Measurements from ENCODE around the gene SEPTIN14. TPM values are rescaled to one million over a fixed set of nuclear protein-coding genes. Genes with fewer than 3 reads are reported as not detected.
"Not testable (repeated sequence)": the region's sequence is repeated elsewhere in the genome, so short reads cannot be mapped to it uniquely, and the experiment has no call there.

The SEPTIN14 gene
- total RNA-seq, 1 donor from 2014 or later, result not detected

DNA sequence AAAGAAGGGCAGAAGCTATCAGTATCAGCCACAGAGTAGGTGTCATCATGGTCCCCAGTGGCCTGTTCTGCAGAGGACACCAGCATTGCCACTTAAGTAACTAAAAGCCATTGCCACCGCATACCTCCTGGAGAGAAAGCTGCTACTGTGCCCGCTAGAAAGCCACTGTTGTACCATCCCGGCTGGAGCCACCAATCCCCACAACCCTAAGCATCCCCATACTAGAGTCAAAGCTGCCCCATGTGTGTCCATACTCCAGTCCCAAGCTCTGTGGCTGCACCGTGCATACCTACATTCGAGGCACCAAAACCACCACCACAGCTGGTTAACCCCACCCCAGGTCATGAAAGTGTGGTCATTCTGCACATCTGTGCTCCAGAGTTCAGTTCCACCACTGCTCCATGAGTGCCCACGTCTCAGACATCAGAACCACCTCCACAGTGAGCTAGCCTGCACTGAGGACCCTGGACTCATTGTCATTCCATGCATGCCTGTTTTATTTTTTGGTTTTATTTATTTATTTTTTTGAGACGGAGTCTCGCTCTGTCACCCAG, 9.5 kb upstream of the SEPTIN14 start:
- no peak overlapping the region for H3K27ac ChIP-seq
- intact Hi-C loops (cut with DNase I), result no loop called here
- TF ChIP-seq, protein P1, sequence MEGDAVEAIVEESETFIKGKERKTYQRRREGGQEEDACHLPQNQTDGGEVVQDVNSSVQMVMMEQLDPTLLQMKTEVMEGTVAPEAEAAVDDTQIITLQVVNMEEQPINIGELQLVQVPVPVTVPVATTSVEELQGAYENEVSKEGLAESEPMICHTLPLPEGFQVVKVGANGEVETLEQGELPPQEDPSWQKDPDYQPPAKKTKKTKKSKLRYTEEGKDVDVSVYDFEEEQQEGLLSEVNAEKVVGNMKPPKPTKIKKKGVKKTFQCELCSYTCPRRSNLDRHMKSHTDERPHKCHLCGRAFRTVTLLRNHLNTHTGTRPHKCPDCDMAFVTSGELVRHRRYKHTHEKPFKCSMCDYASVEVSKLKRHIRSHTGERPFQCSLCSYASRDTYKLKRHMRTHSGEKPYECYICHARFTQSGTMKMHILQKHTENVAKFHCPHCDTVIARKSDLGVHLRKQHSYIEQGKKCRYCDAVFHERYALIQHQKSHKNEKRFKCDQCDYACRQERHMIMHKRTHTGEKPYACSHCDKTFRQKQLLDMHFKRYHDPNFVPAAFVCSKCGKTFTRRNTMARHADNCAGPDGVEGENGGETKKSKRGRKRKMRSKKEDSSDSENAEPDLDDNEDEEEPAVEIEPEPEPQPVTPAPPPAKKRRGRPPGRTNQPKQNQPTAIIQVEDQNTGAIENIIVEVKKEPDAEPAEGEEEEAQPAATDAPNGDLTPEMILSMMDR (IDR thresholded peaks at IDR 0.05), result no peak

DNA sequence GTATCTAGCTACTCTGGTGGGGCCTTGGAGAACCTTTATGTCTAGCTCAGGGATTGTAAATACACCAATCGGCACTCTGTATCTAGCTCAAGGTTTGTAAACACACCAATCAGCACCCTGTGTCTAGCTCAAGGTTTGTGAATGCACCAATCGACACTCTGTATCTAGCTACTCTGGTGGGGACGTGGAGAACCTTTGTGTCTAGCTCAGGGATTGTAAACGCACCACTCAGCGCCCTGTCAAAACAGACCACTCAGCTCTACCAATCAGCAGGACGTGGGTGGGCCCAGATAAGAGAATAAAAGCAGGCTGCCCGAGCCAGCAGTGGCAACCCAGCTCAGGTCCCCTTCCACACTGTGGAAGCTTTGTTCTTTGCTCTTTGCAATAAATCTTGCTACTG, 6.4 kb upstream of the SEPTIN14 start:
- H3K36me3 ChIP-seq; H3K9me3 ChIP-seq; H3K27ac ChIP-seq; H3K27me3 ChIP-seq; DNase-seq (ENCODE audit: low spot score in 2 of 2); H3K4me1 ChIP-seq; intact Hi-C loops (cut with DNase I); H3K4me3 ChIP-seq: not testable (repeated sequence)

More for the DNA sequence above, 9.5 kb upstream of the SEPTIN14 start:
- H3K9me3 ChIP-seq, result no peaks in the 10 kb centered on the region
- no peaks in the 10 kb centered on the region for H3K36me3 ChIP-seq
- no peaks in the 10 kb centered on the region for H3K4me1 ChIP-seq
- H3K27me3 ChIP-seq, result no peaks in the 10 kb centered on the region
- no peak for DNase-seq (ENCODE audit: low spot score in 2 of 2)
- no peak overlapping the region for H3K4me3 ChIP-seq

DNA sequence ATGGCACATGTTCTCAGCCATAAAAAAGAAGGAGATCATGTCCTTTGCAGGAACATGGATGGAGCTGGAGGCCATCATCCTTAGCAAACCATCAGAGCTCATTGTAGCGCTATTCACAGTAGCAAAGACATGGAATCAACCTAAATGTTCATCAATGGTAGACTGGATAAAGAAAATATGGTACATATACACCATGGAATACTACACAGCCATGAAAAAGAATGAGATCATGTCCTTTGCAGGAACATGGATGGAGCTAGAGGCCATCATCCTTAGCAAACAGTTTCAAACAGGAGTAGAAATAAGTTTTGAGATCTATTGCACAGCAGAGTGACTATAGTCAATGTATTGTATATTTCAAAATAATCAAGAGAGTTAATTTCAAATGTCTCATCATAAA, 17.4 kb downstream of the SEPTIN14 start:
- H3K27me3 ChIP-seq; H3K4me3 ChIP-seq; H3K9me3 ChIP-seq; intact Hi-C loops (cut with DNase I); H3K36me3 ChIP-seq; H3K27ac ChIP-seq; DNase-seq (ENCODE audit: low spot score in 2 of 2); H3K4me1 ChIP-seq: not testable (repeated sequence)

DNA sequence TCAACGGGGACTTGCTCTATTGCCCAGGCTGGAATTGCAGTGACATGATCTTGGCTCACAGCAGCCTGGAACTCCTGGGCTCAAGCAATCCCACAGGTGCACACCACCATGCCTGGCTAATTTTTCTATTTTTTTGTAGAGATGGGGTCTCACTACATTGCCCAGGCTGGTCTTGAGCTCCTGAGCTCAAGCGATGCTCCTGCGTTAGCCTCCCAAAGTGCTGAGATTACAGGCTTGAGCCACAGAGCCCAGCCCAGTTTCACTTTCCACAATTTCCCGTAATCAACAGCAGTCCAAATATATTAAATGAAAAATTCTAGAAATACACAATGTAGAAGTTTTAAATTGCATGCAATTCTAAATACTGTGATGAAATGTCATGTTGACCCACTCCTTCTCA, 24.0 kb downstream of the SEPTIN14 start:
- TF ChIP-seq, protein P1 (IDR thresholded peaks at IDR 0.05), result no peak

DNA sequence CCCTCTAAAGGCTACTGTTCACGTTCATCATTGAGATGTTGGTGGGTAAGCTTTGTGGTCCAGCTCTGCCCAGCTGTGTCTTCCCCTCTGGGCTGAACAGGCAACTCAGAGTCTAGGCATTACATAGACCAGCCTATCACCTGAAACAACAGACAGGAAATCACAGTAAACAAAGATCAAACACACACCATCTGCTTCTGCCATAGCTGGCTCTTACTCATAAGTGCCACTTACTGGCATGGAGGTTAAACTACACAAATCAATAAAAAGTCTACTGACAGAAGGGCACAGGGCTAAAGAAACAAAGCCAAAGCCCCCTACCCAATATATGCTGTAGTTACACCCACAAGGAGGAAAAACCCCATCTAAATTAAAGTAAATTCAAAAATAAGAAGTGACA, 35.0 kb downstream of the SEPTIN14 start:
- no peak overlapping the region for H3K27ac ChIP-seq
- no peaks in the 10 kb centered on the region for H3K27me3 ChIP-seq
- H3K4me1 ChIP-seq, result no peaks in the 10 kb centered on the region
- no peak for DNase-seq (ENCODE audit: low spot score in 2 of 2)
- intact Hi-C loops (cut with DNase I), result no loop called here
- H3K9me3 ChIP-seq, result peaks cover 9 to 29% of the 10 kb centered on the region in 2 donors
- H3K4me3 ChIP-seq, result no peak overlapping the region
- H3K36me3 ChIP-seq, result no peaks in the 10 kb centered on the region
- TF ChIP-seq, protein P1 (IDR thresholded peaks at IDR 0.05), result no peak

More for the DNA sequence above, 24.0 kb downstream of the SEPTIN14 start:
- intact Hi-C loops (cut with DNase I), result no loop called here
- Histone ChIP-seq H3K36me3 (no peaks in the 10 kb centered on the region), H3K27ac (no peak overlapping the region), H3K9me3 (no peaks in the 10 kb centered on the region), H3K4me3 (no peak overlapping the region), H3K27me3 (no peaks in the 10 kb centered on the region), H3K4me1 (no peaks in the 10 kb centered on the region)
- DNase-seq (ENCODE audit: low spot score in 2 of 2), result no peak

DNA sequence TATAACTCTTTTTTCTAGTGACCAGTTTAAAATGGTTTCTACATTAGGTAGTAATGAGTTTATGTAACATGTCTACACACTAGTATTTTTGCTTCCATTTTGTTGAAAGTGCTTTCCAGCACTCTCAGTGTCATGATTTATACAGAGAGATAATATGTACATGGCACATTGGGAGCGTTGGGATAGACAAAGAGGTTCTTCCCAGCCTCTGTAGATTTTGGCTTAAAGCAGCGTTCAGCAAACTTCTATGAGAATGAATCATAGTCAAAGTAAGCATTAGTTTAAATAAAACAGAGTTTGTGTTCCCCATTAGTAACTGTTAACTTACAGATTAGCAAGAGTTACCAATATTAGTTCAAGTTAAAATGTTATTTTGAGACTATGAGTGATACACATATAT, 43.9 kb downstream of the SEPTIN14 start:
- no peak for DNase-seq (ENCODE audit: low spot score in 2 of 2)
- no peaks in the 10 kb centered on the region for H3K36me3 ChIP-seq
- peaks cover 0 to 13% of the 10 kb centered on the region in 2 donors for H3K9me3 ChIP-seq
- H3K27me3 ChIP-seq, result no peaks in the 10 kb centered on the region
- H3K27ac ChIP-seq, result no peak overlapping the region
- H3K4me3 ChIP-seq, result no peak overlapping the region
- H3K4me1 ChIP-seq, result no peaks in the 10 kb centered on the region
- intact Hi-C loops (cut with DNase I), result no loop called here
- TF ChIP-seq, protein P1 (IDR thresholded peaks at IDR 0.05), result no peak

DNA sequence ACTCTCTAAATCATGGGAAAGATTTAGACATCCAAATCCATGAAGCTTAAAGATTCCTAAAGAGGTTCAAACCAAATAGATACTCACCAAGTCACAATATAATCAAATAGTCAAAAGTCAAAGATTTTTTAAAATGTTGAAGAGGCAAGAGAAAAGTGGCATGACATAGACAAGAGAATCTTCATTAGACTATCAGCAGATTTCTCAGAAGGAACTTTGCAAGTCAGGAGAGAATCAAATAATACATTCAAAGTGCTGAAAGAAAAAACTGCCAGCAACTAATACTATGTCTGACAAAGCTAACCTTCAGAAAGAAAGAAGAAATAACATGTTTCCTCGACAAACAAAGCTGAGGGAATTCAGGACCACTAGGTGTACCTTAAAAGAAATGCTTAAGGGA, 65.3 kb downstream of the SEPTIN14 start:
- peaks cover 7 to 13% of the 10 kb centered on the region in 2 donors for H3K9me3 ChIP-seq
- H3K27me3 ChIP-seq; H3K27ac ChIP-seq; DNase-seq (ENCODE audit: low spot score in 2 of 2); intact Hi-C loops (cut with DNase I); H3K4me3 ChIP-seq; H3K36me3 ChIP-seq; H3K4me1 ChIP-seq: not testable (repeated sequence)
